Lower leg skin (tissue), 4 donors: ENCODE results near the gene DCDC2. TPM values are rescaled to one million over a fixed set of nuclear protein-coding genes. Genes with fewer than 3 reads are reported as not detected.
"Not testable (repeated sequence)": the region's sequence is repeated elsewhere in the genome, so short reads cannot be mapped to it uniquely, and the experiment has no call there.

ENCODE experiments used
- DNase-seq, 2 donors: peaks; one replicate each; pipeline ENCODE4 v3.0.0-alpha.2; 2019; ENCODE audit warnings: low spot score in 2 of 2
- H3K4me3 ChIP-seq: fragments of 200-600 bp; sonication (generic); 2 replicates; pipeline ENCODE4 v1.5.1; 2017; ENCODE audit warnings: mild to moderate bottlenecking, low read depth; ENCODE audit not compliant: poor library complexity, severe bottlenecking
- CTCF ChIP-seq, 3 donors: fragments of 450-650 bp; IDR thresholded peaks; one replicate each; pipeline ENCODE4 v1.5.1; 2016; ENCODE audit warnings: antibody characterized with exemption in 3 of 3, mild to moderate bottlenecking in 3 of 3, moderate library complexity in 2 of 3
- POLR2A ChIP-seq, 2 donors: fragments of 450-650 bp; IDR thresholded peaks; one replicate each; pipeline ENCODE4 v1.6.1; 2016 to 2017; ENCODE audit warnings: antibody characterized with exemption in 2 of 2, mild to moderate bottlenecking in 1 of 2, moderate library complexity in 1 of 2
- WGBS, 2 donors: methylation state at CpG; one replicate each; pipeline ENCODE4 v1.1.5; 2018; 5-methylcytosine and 5-hydroxymethylcytosine counted together
- intact Hi-C: fragments of 100-400 bp; cut with DNase I; formaldehyde crosslinking; loops from one replicate; pipeline ENCODE4 v1.15.0; 2023; ENCODE audit warnings: low total_unique reads
- total RNA-seq, 4 donors: library from RNA; depleted of rRNA; stranded (reverse); fragments of >200 nt; gene quantifications; one replicate each; pipeline ENCODE4 v1.1.0, GENCODE V29; 2016

Gene DCDC2
- total RNA-seq, 4 donors from 2014 or later, result 0.10 to 0.20 TPM; not detected in 2

DNA sequence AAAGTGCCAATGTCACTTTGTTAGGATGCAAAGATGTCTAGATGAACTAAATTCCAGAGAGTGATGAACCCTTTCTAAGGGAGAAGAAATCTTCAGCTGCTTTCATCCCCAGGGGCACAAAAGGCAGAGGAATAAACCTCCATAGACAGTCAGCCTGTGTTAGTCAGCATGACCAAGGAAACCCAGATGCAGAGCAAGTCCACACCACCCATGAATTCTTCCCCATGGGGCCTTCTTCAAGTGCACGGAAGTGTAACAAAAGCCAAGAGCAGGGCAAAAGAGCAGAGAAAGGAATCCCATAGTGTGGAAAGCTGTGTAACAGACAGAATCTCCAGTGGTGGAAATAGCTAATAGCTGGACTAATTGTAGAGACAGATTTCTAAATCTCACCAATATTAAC, 50.0 kb downstream of the DCDC2 start:
- 64 to 67% methylated on average over 1 of the region's 1 CpG for WGBS, 2 donors
- intact Hi-C loops, result no loop called here
- no peak for DNase-seq
- TF ChIP-seq CTCF (IDR thresholded peaks at IDR 0.05) (no peak), POLR2A (IDR thresholded peaks at IDR 0.05) (no peak)
- H3K4me3 ChIP-seq, result no peak overlapping the region

GRCh38 chr6:24306936-24307335, 50.9 kb downstream of the DCDC2 start:
- WGBS, 2 donors, result 46 to 54% methylated on average over 1 of the region's 1 CpG
- TF ChIP-seq POLR2A (IDR thresholded peaks at IDR 0.05) (no peak), CTCF (IDR thresholded peaks at IDR 0.05) (no peak)
- intact Hi-C loops, result no loop called here
- no peak overlapping the region for H3K4me3 ChIP-seq
- DNase-seq, result no peak

DNA sequence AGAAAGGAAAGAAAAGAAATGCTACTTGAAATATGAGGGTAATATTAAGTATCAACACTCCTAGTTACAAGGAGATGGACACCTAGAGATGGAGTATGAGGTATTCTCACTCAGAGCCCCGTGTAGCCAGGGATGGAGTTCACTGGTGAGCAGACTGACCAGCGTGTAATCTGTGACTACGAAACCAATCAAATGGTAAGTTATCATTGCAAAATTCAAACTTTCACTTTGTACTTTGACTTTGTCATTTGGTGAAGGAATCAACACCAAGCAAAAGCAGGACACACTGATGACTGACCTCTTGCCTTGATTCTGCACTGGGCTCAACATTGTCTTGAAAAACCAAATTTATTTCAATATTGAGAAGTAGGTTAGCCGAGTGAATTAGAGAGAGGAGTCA, 51.8 kb downstream of the DCDC2 start:
- no peak for DNase-seq
- intact Hi-C loops, result no loop called here
- TF ChIP-seq POLR2A (IDR thresholded peaks at IDR 0.05), result no peak
- no peak for TF ChIP-seq CTCF (IDR thresholded peaks at IDR 0.05)
- 85 to 95% methylated on average over 4 of the region's 4 CpGs for WGBS, 2 donors
- no peak overlapping the region for H3K4me3 ChIP-seq

DNA sequence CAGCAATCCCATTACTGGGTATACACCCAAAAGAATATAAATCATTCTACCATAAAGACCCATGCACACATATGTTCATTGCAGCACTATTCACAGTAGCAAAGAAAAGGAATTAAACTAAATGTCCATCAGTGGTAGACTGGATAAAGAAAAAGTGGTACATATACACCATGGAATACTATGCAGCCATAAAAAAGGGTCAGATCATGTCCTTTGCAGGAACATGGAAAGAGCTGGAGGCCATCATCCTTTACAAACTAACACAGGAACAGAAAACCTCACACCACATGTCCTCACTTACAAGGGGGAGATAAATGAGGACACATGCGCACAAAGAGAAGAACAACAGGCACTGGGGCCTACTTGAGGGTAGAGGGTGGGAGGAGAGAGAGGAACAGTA, 60.9 kb downstream of the DCDC2 start:
- TF ChIP-seq CTCF (IDR thresholded peaks at IDR 0.05) (no peak), POLR2A (IDR thresholded peaks at IDR 0.05) (no peak)
- 96% methylated on average over 1 of the region's 1 CpG for WGBS, 2 donors
- DNase-seq, result no peak

DNA sequence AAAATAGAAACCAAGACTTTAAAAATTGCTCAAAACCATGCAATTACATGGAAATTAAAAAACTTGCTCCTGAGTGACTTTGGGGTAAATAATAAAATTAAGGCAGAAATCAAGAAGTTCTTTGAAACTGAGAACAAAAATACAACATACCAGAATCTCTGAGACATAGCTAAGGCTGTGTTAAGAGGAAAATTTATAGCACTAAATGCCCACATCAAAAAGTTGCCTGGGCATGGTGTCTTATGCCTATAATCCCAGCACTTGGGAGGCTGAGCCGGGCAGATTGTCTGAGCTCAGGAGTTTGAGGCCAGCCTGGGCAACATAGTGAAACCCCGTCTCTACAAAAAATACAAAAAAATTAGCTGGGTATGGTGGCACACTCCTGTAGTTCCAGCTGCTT, 64.0 kb downstream of the DCDC2 start:
- WGBS, 2 donors, result 92 to 98% methylated on average over 2 of the region's 2 CpGs
- H3K4me3 ChIP-seq, DNase-seq, intact Hi-C loops: not testable (repeated sequence)

More for the DNA sequence above, 60.9 kb downstream of the DCDC2 start:
- no peak overlapping the region for H3K4me3 ChIP-seq
- intact Hi-C loops, result no loop called here

- no peak for DNase-seq
- no peak overlapping the region for H3K4me3 ChIP-seq
- TF ChIP-seq CTCF (IDR thresholded peaks at IDR 0.05) (no peak), POLR2A (IDR thresholded peaks at IDR 0.05) (no peak)
- 87 to 88% methylated on average over 5 of the region's 5 CpGs for WGBS, 2 donors
- intact Hi-C loops, result loop anchor here (10.0 kb wide), 1 partner anchor 108 kb away; no protein-coding TSS in a partner anchor
These were observed 70.6 kb downstream of the DCDC2 start for GRCh38 chr6:24287239-24287638.
